OCI-LY3 (cell line): ENCODE results near the gene TM4SF18.

ENCODE experiments used
- EZH2phosphoT487 ChIP-seq: fragments of 200-600 bp; shearing (Covaris generic); IDR thresholded peaks from 2 replicates; pipeline ENCODE4 v1.6.1; 2018; ENCODE audit warnings: antibody characterized with exemption, mixed run types, low read depth
- TF ChIP-seq, protein P1 (sequence below): fragments of 200-600, 300-600 bp; sonication (generic); IDR thresholded peaks from 2 replicates; pipeline ENCODE4 v1.5.1; 2014; ENCODE audit warnings: antibody characterized with exemption, low read length, low read depth

- TF ChIP-seq, protein P1, sequence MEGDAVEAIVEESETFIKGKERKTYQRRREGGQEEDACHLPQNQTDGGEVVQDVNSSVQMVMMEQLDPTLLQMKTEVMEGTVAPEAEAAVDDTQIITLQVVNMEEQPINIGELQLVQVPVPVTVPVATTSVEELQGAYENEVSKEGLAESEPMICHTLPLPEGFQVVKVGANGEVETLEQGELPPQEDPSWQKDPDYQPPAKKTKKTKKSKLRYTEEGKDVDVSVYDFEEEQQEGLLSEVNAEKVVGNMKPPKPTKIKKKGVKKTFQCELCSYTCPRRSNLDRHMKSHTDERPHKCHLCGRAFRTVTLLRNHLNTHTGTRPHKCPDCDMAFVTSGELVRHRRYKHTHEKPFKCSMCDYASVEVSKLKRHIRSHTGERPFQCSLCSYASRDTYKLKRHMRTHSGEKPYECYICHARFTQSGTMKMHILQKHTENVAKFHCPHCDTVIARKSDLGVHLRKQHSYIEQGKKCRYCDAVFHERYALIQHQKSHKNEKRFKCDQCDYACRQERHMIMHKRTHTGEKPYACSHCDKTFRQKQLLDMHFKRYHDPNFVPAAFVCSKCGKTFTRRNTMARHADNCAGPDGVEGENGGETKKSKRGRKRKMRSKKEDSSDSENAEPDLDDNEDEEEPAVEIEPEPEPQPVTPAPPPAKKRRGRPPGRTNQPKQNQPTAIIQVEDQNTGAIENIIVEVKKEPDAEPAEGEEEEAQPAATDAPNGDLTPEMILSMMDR: no peak
- no peak for TF ChIP-seq EZH2phosphoT487
Measured at GRCh38 chr3:149333176-149333859, at the start of gene TM4SF18.
